HUES64 (cell line): ENCODE data around the gene CDH4.

Experiments used
- H3K27ac ChIP-seq: 2 replicates; pipeline ENCODE4 v1.7.0; 2013; ENCODE audit warnings: low read depth, low read length, inconsistent platforms
- H3K27me3 ChIP-seq: 2 replicates; pipeline ENCODE4 v1.6.1; 2013; ENCODE audit warnings: mild to moderate bottlenecking, low read length; ENCODE audit not compliant: insufficient read depth
- H3K36me3 ChIP-seq: 2 replicates; pipeline ENCODE4 v1.6.1; 2013; ENCODE audit warnings: mild to moderate bottlenecking, low read length; ENCODE audit not compliant: insufficient read depth
- H3K4me1 ChIP-seq: 2 replicates; pipeline ENCODE4 v1.6.1; 2013; ENCODE audit warnings: mild to moderate bottlenecking, low read length, moderate library complexity; ENCODE audit not compliant: insufficient read depth
- H3K4me3 ChIP-seq: 2 replicates; pipeline ENCODE4 v1.5.1; 2013; ENCODE audit warnings: mild to moderate bottlenecking, low read length, moderate library complexity
- H3K9ac ChIP-seq: 2 replicates; pipeline ENCODE4 v1.6.1; 2013; ENCODE audit warnings: mild to moderate bottlenecking, low read depth, low read length
- H3K9me3 ChIP-seq: 2 replicates; pipeline ENCODE4 v1.6.1; 2013; ENCODE audit warnings: low read depth, low read length; ENCODE audit not compliant: insufficient read depth
- WGBS: fragments of 150-250, 120-280 bp; methylation state at CpG from one replicate; pipeline ENCODE4 v1.1.7; 2013; ENCODE audit warnings: missing lambda C conversion rate; 5-methylcytosine and 5-hydroxymethylcytosine counted together

Gene CDH4

DNA sequence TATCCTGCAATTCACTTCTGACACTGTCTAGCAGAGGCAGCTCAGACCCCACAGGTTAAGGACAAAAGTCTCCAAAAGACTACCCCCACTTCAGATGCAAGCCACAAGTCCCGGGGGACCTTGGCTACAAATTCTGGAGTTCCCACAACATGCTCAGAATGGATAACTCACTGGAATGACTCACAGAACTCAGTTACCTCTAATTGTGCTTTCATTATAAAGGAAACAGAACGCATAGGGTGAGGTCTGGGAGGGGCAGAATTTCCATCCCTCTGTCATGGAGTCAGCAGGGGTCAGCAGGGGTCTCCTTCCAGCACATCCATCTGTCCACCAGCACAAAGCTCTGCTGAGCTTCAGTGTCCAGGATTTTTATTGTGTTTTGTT, 184.2 kb downstream of the CDH4 start:
- Histone ChIP-seq H3K4me1 (peaks cover 71% of the 10 kb centered on the region), H3K4me3 (no peak overlapping the region), H3K27me3 (no peaks in the 10 kb centered on the region), H3K27ac (peak overlapping the region; percentile 97), H3K36me3 (no peaks in the 10 kb centered on the region), H3K9me3 (no peaks in the 10 kb centered on the region), H3K9ac (peak overlapping the region; percentile 42)
- WGBS = 13% methylated on average over 1 of the region's 2 CpGs

DNA sequence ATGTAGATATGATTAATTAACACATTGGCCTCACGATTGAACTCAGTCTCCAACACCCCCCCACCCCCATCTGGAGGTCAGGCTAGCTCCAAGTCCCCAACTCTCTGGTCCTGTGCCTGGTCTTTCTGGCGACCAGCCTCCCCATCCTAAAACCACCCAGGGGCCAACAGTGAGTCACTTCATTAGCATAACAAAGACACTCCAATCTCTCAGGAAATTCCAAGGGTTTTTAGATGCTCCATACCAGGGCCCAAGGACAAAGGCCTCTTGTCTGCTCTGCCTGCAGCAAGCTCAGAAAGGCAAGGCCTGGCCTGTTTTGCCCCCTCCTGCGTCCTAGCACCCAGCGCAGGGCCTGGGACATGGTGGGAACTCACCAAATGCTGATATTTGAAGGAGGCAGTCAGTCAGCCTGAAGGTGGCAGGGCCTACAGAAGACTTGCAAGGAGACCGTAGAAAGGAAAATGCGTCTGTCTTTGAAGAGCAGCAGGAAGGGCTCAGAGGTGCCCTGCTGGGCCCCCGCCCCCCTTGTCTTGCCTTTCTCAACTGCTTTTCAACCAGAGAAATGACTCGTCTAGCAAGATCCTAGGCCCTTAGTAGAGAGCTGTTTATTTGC, 184.7 kb downstream of the CDH4 start:
- H3K36me3 ChIP-seq = no peaks in the 10 kb centered on the region
- no peaks in the 10 kb centered on the region for H3K9me3 ChIP-seq
- H3K4me1 ChIP-seq = peaks cover 71% of the 10 kb centered on the region
- WGBS = under 1% methylated on average over 8 of the region's 8 CpGs
- H3K9ac ChIP-seq = peak overlapping the region; percentile 89
- peak overlapping the region; percentile 97 for H3K27ac ChIP-seq
- peak overlapping the region; percentile 28 for H3K4me3 ChIP-seq
- no peaks in the 10 kb centered on the region for H3K27me3 ChIP-seq

DNA sequence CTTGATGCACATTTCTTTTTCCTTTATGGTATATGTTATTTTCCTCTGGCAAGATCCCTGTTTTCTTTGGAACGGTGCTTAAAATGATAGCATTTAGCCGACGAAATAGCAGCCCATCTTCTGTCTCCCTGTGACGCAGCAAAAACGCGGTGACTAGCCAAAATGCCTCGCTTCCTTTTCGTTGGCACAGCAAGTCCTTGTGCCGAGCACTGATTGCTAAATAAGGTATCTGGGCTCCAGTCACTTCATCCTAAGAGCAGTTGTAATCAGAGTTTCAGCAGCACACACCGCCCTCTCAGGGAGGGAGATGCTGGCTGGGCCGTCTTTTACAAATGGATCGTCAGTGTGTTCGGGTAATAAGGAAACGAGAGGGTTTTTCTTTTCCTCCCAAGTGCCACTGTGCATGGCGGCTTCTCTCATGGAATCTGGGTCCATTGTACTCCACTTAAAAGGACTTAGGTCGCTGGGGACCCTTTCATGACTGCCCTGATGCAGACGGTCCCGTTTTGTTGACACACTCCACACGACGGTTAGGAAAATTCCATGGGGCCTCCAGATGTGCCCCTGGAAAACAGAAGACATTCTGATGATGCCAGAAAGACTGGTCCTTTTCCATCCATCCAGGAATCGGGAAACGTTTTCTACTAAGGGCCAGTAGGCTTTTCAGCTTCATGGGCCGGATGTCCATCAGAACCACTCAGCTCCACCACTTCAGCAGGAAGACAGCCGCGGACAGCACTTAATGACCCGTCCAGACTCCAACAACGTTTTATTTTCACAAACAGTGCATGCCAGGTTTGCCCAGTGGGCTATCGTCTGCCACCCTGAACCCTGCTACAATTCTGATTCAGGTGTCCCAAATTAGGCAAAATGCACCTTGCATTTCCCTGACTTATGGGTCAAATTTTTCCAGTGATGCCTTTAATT, 185.5 kb downstream of the CDH4 start:
- H3K9ac ChIP-seq = peak overlapping the region; percentile 89
- H3K27ac ChIP-seq = peak overlapping the region; percentile 97

DNA sequence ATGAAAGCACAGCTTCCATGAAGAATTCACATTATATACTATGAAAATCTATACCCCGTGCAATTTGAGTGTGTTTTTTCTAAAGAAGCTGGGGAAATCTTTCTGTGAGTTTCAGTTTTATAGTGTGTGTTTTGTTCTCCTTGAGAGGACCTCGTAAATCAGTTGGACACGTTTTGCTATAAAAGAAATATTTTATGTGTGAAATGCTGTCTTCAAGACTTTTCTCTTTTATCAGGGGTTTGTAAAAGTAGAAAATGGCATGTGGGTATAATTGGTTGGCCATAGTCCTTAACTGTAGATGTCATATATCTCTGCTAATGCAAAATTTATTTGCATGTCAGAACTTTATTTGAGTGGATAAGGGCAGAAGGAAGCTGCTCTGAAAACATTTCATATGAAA, 186.2 kb downstream of the CDH4 start:
- no peaks in the 10 kb centered on the region for H3K27me3 ChIP-seq
- H3K9me3 ChIP-seq = no peaks in the 10 kb centered on the region
- H3K4me1 ChIP-seq = peaks cover 79% of the 10 kb centered on the region
- 77% methylated on average over 3 of the region's 3 CpGs for WGBS
- no peaks in the 10 kb centered on the region for H3K36me3 ChIP-seq
- H3K27ac ChIP-seq = peak overlapping the region; percentile 97
- no peak overlapping the region for H3K4me3 ChIP-seq
- H3K9ac ChIP-seq = no peak overlapping the region; the same call in 1 of the 2 replicates

More for the DNA sequence above, 185.5 kb downstream of the CDH4 start:
- H3K27me3 ChIP-seq = no peaks in the 10 kb centered on the region
- no peaks in the 10 kb centered on the region for H3K36me3 ChIP-seq
- 31% methylated on average over 28 of the region's 28 CpGs for WGBS
- H3K9me3 ChIP-seq = no peaks in the 10 kb centered on the region
- H3K4me1 ChIP-seq = peaks cover 74% of the 10 kb centered on the region
- H3K4me3 ChIP-seq = peak overlapping the region; percentile 28

DNA sequence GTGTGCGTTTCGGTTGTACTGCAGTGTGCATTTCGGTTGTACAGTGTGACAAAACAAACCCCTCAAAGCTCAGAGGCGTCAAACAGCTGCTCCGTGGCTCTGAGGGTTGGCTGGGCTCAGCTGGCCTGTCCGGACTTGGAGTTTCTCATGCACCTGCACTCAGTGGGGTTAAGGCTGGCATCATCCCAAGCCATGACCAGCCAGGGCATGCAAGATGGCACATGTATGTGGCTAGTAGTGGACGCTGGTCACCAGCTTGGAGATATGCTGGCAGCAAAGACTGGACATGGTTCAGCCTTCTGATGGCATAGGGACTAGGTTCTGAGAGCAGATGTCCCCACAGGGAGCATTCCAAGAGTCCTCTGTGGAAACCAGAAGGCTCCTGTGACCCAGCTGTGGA, 187.2 kb downstream of the CDH4 start:
- H3K27me3 ChIP-seq = no peaks in the 10 kb centered on the region
- peak overlapping the region; percentile 97 for H3K27ac ChIP-seq
- WGBS = 94% methylated on average over 7 of the region's 7 CpGs

DNA sequence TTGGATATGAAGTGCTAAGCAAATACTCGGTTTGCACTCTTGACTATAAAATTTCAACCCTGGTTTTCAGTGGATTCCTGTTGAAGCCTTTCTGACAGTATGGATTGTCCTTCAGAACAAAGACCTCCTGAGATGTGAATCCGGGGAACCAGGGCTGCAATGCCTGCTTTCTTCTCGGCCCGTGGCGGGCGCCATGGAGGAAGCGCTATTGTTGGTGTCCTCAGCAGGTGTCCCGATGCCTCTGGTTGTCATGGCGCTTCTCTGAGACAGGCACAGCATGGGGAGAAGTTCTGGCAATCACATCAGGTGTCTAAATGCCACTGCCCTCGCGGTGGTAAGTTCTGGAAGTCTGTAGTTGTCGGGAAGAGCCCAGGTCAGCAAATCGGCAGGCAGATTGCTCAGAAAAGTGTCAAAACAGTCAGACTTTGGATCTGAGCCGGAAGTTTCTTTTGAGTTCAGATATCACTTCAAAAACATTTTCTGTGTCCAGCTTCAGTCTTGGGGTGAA, 188.5 kb downstream of the CDH4 start:
- Histone ChIP-seq H3K9me3 (no peaks in the 10 kb centered on the region), H3K4me1 (peaks cover 67% of the 10 kb centered on the region), H3K36me3 (no peaks in the 10 kb centered on the region), H3K27ac (peak overlapping the region; percentile 63; the same call in 1 of the 2 replicates), H3K27me3 (no peaks in the 10 kb centered on the region), H3K9ac (no peak overlapping the region), H3K4me3 (no peak overlapping the region)
- WGBS = 53% methylated on average over 14 of the region's 14 CpGs

More for the DNA sequence above, 187.2 kb downstream of the CDH4 start:
- Histone ChIP-seq H3K36me3 (no peaks in the 10 kb centered on the region), H3K9ac (no peak overlapping the region), H3K4me1 (peaks cover 76% of the 10 kb centered on the region), H3K4me3 (no peak overlapping the region), H3K9me3 (no peaks in the 10 kb centered on the region)

DNA sequence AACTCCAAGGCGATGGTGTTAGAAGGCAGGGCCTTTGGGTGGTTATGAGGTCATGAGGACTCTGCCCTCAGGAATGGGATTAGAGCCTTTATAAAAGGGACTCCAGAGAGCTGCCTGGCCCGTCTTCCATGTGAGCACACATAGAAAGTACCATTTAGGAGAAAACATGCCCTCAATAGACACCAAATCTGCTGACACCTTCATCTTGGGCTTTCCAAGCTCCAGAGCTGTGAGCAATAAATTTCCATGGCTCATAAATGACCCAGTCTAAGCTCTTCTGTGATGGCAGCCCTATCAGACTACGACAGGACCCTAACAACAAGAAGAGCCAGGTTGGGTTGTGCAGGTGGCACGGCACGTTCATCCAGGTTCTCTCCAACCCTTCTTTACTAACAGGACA, 189.5 kb downstream of the CDH4 start:
- Histone ChIP-seq H3K27ac (no peak overlapping the region), H3K4me1 (peaks cover 64% of the 10 kb centered on the region), H3K36me3 (no peaks in the 10 kb centered on the region), H3K9me3 (no peaks in the 10 kb centered on the region), H3K9ac (no peak overlapping the region), H3K27me3 (no peaks in the 10 kb centered on the region), H3K4me3 (no peak overlapping the region)
- WGBS = 94% methylated on average over 5 of the region's 5 CpGs

DNA sequence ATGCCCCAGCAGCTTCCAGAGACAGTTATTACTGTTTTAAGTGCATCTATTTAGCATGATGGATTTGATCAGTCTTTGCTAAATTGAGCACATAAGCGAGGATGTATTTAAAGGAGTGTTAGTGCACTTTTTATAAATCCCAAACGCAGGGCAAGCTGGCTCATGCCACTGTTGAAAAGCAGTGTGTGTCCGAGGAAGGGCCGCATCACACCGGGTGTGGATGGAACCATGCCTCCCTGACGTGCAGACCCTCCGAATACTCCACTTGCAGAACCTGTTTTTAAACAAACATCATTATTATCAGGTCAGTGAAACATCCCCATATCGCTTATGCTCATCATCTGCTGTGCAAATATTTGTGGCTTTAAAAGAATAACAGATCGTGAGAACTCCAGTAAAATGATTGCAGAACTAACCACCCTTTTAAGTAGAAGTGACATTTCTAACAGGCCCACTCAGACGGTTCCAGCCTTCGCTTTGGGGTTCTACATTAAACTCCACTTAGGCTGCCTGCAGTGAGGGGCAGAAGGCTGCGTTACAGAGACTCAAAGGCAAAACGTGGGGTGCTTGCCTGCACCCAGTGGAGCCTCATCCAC, 190.1 kb downstream of the CDH4 start:
- no peak overlapping the region for H3K9ac ChIP-seq
- no peaks in the 10 kb centered on the region for H3K27me3 ChIP-seq

DNA sequence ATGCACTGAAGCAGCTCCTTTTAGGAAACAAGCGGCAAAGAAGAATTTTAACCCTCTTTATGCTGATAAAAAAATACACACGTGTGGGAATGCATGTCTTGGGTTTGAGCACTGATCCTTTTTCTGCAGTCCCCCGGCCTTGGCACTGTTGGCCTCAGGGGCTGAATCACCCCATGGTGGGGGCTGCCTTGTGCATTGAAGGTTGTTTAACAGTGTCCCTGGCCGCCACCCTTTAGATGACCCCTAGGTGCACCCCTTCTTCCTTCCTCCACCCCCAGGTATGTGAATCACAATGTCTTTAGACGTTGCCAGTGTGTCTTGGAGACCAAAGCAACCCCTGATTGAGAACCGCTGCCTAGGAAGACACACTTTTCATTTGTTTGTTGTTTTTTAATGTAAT, 190.7 kb downstream of the CDH4 start:
- Histone ChIP-seq H3K27ac (no peak overlapping the region), H3K36me3 (no peaks in the 10 kb centered on the region), H3K27me3 (no peaks in the 10 kb centered on the region), H3K4me3 (no peak overlapping the region), H3K9ac (no peak overlapping the region), H3K9me3 (no peaks in the 10 kb centered on the region), H3K4me1 (peaks cover 62% of the 10 kb centered on the region)
- 65% methylated on average over 6 of the region's 6 CpGs for WGBS

More for the DNA sequence above, 190.1 kb downstream of the CDH4 start:
- Histone ChIP-seq H3K9me3 (no peaks in the 10 kb centered on the region), H3K4me3 (no peak overlapping the region), H3K27ac (no peak overlapping the region), H3K4me1 (peaks cover 62% of the 10 kb centered on the region), H3K36me3 (no peaks in the 10 kb centered on the region)
- WGBS = 89% methylated on average over 13 of the region's 13 CpGs

DNA sequence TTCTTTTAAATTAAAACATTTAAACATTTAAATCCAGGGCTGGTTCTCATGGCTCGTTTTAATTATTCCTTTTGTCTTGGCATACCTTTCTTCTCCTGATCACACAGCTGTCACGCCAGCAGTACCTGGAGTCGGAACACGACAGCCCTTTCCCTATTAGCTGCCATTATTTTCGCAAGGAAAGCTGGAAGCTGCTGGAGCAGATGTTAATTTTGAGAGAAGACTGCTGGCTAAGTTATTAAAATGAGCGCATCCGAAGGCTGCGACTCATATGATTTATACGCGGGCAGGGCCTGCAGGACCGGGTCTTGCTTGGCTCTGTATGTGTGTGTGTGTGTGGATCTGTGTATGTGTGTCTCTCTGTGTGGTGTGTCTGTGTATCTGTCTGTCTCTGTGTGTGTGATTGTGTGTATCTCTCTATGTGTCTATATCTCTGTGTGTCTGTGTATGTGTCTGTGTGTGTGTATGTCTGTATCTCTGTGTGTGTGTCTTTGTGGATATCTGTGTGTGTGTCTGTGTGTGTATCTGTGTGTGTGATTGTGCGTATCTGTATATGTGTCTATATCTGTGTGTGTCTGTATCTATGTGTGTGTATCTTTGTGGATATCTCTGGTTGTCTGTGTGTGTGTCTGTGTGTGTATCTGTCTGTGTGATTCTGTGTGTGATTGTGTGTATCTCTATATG, 191.5 kb downstream of the CDH4 start:
- H3K27ac ChIP-seq = no peak overlapping the region
- whole genome bisulfite sequencing = 77% methylated on average over 12 of the region's 12 CpGs
- peaks cover 62% of the 10 kb centered on the region for H3K4me1 ChIP-seq
- H3K9ac ChIP-seq = no peak overlapping the region
- no peak overlapping the region for H3K4me3 ChIP-seq
- no peaks in the 10 kb centered on the region for H3K27me3 ChIP-seq
- no peaks in the 10 kb centered on the region for H3K36me3 ChIP-seq
- no peaks in the 10 kb centered on the region for H3K9me3 ChIP-seq
